Astrocyte of the spinal cord (primary cell): Measurements from ENCODE around the gene PKP4.

Experiments used
- DNase-seq: peaks from one replicate; pipeline ENCODE4 v3.0.0; 2011; ENCODE audit warnings: low read depth, low spot score
- H3K4me3 ChIP-seq: 2 replicates; pipeline ENCODE4 v1.5.1; 2011; ENCODE audit warnings: low read depth, mild to moderate bottlenecking, low read length, moderate library complexity
- CTCF ChIP-seq: IDR thresholded peaks from 2 replicates; pipeline ENCODE4 v1.5.1; 2012; ENCODE audit warnings: low read depth, mild to moderate bottlenecking, low read length, inconsistent platforms
- in situ Hi-C: cut with HindIII; loops from 2 replicates; pipeline ENCODE4 v1.10.0; 2017; ENCODE audit warnings: low sequenced_read_pairs

Gene PKP4

GRCh38 chr2:158667586-158667985 is 210.8 kb downstream of the PKP4 start:
- in situ Hi-C loops, result no loop called here
- H3K4me3 ChIP-seq, result no peak overlapping the region
- peak; percentile 69 for DNase-seq
- no peak for TF ChIP-seq CTCF

GRCh38 chr2:158668001-158668765 is 211.4 kb downstream of the PKP4 start:
- H3K4me3 ChIP-seq, result no peak overlapping the region
- TF ChIP-seq CTCF, result no peak
- in situ Hi-C loops, result no loop called here
- no peak for DNase-seq

GRCh38 chr2:158670292-158670691 is 213.5 kb downstream of the PKP4 start:
- in situ Hi-C loops, result no loop called here
- DNase-seq, result no peak
- no peak overlapping the region for H3K4me3 ChIP-seq
- TF ChIP-seq CTCF, result no peak

GRCh38 chr2:158671360-158672245 is 214.9 kb downstream of the PKP4 start:
- H3K4me3 ChIP-seq, result no peak overlapping the region
- no peak for TF ChIP-seq CTCF
- DNase-seq, result no peak
- in situ Hi-C loops, result no loop called here

GRCh38 chr2:158676295-158676694 is 219.5 kb downstream of the PKP4 start:
- no peak overlapping the region for H3K4me3 ChIP-seq
- DNase-seq, result no peak
- no peak for TF ChIP-seq CTCF
- in situ Hi-C loops, result no loop called here

GRCh38 chr2:158676696-158677095 is 219.9 kb downstream of the PKP4 start:
- in situ Hi-C loops, result no loop called here
- DNase-seq, result no peak

More at GRCh38 chr2:158676696-158677095, 219.9 kb downstream of the PKP4 start:
- H3K4me3 ChIP-seq, result no peak overlapping the region
- TF ChIP-seq CTCF, result no peak
